NCI-H2029 treated with DMSO at 0.1 percent for 48 hours (cell line): ENCODE data around the gene CDH4.

ENCODE experiments used
- DNase-seq: peaks from one replicate; lab custom pipeline; 2025; lab: John Stamatoyannopoulos, UW

Gene CDH4

DNA sequence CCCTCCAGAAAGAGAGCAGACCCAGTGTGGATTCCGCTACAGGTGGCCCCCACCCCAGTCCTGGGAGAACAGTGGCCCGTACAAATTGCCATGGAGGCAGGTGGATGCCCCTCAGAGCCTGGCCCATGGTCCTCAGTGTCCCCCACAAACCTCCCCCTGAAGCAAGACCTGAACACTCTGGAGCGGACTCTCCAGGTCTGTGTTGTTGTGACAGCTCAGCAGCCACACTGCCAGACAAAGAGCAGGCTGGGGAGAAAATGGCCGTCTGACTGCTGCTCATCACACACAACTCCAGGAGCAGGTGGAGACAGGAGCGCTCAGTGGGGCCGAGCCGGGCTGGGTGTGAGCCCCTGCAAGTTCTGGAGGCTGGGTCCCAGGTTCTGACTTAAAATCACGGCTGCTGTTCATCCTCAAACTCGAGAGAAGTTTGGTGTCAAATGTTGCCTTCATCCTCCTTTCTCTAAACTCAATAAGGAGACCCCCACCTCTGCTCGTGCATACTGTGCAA is 241.8 kb downstream of the CDH4 start:
- DNase-seq = no peak

DNA sequence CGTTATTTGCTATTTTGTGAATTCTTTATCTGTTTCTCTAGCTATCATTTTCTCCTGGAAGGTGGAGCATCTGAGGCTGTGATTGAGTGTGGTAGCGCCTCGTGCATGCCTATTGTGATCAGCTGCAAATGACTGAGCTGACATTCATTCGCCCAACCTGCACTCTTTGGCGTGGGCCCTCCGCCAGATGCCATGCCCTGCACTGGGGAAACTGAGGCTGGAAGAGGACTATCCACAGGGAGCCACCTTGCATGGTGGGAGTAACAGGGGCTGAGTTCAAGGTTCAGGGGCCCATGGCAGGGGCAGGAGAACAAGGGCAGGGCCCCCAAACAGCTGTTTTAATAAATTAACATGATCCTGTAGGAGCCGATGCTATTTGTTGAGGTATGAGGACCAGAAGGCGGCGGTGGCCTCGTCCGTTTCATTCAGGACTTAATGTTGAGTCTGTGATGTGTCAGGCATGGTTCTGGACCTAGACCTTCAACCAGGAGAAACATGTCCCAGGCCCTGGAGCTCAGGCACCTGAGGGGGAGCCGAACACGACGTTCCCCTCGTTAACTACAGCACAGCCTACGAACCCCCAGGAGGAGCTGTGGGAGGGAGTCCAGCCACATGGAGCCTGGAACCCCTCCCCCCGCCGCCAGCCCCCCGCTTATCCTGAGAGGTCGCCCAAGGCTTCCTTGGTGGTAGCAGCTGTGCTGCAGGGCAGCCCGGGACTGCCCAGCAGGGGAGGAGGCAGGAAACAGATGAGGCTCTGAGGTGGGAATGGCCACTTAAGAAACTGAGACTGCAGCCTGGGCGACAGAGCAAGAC is 242.9 kb downstream of the CDH4 start:
- DNase-seq = no peak

DNA sequence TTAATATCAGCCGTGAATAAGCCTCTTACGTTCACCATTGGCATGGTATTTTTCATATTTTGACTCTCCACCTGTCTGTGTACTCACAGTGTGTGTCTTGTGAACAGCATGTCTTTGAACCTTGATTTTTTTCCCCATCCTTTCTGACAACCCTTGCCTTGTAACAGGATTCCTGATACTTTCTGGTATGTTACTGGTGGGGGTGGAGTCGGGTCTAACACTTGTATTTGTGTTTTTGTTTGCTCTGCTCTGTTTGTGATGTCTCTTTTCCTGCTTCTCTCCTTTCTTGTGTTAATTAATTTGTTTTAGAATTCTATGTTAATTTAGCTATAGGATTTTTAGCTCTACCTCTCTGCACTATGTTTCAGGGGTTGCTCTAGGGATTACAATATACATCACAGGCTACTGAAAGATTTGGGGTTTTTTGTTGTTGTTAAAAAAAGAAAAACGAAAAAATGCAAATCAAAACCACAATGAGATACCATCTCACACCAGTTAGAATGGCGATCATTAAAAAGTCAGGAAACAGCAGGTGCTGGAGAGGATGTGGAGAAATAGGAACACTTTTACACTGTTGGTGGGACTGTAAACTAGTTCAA is 245.1 kb downstream of the CDH4 start:
- no peak for DNase-seq

DNA sequence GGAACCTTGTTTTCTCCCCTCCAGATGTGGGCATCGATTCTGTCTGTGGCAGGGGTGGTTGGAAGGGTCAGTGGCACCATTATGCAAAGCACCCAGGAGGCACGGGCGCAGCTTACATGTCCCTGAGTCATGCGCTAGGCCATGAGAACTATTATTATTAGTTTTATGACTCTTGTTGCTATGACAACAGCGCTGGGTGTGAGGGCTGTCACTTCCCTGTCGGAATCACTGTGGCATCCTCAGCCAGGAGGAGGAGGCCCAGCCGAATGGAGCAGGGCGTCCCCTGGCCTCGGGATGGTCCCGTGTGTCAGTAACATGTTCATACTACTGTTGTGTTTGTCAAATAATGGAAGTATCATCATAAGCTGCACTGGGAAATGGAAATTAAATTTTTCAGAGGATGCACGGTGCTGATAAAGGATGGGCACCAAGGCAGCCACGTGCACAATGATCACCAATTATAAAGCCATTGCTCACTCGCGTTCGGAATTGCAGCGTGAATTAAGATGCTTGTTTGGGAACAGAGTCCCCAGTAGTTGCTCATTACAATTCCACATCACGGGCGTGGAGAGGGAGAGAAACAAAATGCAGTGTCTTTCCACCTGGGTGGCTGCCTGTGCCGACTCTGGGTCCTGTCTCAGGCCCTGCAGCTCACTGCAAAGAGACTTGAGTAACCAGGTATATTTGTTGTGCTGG is 247.9 kb downstream of the CDH4 start:
- no peak for DNase-seq

DNA sequence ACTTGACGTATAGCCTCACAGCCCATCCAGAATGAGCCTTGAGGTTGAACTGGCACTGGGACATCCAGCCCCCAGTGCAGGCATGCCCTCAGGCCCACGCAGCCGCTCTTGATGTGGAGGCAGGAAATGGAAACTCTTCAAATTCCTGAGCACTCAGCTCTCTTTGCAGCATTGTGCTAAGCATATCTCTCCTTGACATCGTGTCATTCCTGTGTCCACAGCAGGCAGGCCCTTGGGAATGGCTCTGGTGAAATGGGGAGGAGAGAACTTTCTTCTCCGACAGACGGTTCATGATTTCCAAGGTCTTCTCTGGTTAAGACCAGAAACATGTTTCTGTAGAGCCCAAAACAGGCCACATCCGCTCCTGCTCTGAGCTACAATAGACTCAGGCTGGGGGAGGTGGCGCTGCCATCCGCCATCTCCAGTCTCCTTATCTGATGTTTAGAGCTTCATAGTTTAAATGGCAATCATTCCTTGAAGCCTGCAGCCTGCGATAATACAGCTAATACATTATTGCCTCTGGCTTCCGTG is 248.8 kb downstream of the CDH4 start:
- DNase-seq = no peak

DNA sequence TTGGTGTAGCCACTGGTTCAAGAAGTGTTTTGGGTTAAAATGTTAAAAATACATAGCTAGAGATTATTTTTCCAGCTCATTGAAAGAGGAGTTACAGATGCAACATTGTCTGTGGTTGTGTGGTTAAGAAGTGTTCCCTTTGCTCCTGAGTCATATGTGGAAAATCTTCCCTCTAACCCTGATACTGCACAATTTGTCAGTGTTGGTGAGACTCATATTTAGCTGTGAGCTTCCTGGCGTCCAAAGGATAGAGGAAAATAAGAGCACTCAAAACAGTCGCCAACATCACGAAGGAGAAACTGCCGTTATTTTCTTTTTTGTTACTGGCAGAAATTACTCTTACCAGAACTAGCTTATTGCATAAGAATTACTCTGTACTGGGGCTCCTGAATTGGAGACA is 250.4 kb downstream of the CDH4 start:
- DNase-seq = no peak

DNA sequence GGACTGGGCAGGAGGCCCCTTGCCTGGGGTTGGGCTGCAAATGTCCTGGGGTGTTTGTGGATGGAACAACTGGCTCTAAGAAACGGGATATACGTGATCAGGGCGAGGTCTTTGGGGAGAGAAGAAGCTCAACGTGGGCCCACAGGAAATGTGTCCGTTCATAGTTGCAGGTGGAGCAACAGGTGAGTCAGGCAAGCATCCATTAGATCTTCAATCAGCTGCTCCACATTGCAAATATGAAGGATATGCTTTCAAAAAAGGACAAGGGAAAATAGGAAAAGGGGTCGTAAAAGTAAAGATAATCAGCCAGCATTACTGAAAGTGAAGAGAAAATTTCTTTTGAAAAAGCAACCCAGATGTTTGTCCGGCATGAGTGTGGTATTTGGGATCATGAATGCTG is 251.0 kb downstream of the CDH4 start:
- no peak for DNase-seq

DNA sequence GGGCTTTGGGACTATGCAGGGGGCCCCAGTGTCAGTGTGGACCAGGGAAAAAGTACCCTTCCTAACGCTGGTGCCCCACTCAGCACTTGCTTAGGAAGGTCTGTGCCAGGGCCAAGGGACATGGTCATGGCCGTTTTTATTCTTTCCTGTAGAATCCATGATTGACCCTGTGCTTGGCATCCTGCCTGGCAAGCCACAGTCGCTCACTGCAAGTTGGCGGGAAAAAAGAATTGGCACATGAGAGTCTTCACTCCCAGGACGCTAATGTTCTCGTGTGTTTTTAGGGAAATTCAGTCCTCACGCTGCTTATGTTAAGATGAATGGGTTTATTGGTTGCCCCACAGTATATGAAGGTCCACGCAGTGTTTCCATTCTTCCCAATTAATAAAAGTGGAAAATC is 253.4 kb downstream of the CDH4 start:
- DNase-seq = no peak

DNA sequence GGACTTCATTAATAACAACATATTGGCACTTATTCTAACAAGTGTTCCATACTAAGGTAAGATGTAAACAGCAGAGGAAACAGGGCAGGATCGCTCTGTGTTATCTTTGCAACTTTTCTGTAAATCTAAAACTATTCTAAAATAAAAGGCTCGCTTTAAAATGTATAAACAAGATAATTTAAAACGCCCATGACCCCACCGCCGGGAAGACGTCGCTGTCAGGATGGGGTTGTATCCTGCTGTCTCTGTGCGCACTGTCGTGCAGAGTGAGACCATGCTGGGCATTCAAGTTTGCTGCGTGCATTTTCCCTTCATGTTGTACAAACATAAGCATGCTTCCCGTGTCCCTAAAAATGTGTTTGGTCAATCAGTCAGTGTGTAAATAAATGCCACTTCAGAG is 255.7 kb downstream of the CDH4 start:
- no peak for DNase-seq

DNA sequence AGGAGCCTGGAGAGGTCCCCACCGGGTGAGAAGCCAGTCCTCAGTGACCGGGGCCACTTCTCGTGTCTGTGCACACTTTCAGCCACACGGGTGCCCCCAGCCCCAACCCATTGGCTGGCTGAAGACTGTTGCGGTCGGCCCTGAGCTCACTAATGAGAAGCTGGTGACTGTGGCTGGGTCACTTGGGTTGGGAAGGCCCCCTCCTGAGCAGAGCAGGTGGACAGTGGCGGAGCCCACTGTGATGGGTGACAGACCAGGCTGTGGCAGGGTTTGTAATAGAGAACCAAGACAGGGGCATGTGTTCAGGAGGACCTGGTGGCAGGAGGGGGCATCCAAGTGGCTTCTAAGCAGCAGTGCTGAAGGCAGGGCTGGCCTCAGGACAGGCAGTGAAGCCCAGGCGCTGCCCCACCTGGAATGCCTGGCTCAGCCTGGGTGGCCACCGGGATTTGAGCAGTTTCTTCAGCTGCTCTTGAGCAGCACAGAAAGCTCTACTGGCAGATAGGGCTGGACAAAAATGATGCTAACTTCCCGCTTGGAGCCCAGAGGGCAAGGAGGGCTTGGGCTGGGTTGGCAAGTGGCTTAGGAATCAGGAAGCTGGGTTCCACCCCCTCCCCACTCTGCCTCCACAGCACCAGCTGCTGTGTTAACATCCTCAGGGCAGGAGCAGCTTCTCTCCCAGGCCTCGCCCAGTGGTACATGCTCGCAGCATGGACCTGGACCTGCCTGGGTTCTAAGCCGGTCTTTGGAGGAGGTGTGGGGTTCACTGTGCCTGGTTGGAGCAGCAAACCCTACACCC is 256.4 kb downstream of the CDH4 start:
- no peak for DNase-seq

DNA sequence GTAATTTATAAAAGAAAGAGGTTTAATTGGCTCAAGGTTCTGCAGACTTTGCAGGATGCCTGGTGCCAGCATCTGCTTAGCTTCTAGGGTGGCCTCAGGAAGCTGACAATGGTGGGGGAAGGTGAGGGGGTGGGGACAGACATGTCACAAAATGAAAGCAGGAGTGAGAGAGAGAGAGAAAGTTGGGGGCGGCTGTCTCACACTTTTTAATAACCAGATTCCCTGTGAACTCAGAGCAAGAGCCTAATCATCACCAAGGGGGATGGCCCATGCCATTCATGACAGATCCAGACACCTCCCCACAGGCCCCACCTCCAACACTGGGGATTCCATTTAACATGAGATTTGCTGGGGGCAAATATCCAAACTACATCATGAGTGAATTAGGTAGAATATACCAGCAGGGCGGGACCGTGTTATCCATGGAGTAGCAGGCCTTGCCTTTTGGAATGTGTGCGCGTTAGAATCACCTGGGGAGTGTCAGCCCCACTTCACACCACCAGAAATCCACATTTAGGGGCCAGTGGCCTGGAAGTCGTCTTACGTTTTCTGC is 258.8 kb downstream of the CDH4 start:
- no peak for DNase-seq

DNA sequence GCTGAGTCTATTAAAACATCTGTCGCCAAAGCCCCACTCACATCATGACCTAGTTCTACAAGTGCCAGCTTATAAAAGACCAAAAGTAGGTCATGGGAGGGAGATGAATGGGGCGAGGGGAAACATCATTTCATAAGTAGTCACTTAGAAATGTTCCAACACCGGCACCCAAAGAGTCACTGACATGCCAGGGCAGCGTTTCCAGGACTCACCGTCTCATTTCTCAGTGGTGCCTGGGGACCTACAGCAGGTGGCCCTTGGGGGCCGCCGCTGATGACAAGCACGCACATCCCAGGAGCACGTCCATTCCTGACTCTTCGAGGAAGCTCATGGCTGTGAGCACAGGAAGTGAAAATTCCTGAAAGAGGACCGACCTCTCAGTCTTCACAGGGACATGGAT is 260.4 kb downstream of the CDH4 start:
- DNase-seq = no peak

DNA sequence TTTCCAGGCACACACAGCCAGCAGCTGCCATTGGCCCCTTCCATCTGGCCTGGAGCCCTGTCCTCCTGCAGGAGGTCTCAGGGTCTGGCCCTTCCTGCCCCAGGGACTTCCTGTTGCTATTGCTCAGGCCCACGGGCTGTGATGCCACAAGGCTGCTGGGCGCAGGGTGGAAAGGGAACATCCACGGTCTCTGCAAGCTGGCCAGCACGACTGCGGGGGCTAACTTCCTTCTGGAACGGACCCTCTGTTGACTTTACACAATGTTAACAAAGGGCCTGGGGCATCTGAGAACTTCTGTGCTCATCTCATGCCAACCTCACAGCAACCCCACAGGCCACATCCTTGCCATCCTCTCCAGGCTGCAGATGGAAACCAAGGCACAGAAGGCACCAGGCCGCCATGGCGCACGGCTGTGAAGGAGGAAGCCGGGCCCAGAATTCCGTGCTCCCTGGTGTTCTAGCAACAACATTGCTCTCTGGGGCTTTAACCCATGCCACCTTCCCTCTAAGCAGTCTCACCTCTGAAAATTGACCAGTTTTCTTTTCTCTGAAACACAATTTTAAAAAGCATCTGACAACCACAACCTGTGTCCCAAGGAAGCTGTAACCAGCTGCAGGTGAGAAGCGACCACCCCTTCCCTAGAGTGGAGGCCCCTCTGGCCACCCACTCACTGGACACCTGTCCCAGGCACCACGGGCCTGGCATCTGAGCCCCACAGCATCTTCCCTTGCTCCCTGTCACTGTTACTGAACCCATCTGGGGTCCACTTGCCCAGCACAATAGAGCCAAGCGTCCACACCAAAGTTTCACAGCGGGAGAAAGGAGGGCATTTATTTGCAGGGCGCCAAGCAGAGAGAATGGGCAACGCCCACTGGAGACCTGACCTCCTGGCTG is 261.3 kb downstream of the CDH4 start:
- no peak for DNase-seq

DNA sequence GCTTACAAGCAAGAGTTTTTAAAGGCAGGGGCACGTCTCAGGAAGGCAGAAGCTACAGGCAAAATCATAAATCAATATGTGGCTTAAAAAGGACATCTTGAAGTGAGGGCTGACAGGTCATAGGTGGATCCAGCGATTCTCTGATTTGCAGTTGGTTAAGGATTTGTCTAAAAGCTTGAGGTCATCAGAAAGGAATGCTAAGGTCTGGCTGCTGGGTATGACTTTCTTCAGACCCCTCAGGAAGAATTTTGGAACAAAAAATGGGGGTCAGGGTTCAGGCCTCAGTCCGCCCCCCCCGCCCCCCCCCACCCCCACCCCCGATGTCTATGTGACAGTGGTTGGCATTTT is 261.9 kb downstream of the CDH4 start:
- DNase-seq = no peak

DNA sequence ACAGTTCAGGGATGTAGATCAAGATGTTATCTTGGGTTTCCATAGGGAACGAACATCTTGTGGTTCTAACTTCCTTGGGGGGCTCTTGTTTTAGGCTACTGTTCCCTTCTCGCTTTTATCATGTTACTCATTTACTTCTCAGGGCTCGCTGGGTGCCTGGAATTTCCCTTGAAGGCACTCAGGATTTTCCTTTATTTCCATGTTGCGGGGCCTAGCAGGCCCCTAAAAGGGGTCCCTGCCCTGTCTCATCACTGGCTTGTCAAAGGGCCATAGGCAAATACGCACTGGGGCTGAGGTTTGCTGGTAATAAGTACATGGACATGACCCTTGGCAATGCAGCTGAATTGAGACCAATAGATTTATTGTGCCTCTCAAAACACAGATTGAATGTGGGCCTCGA is 262.3 kb downstream of the CDH4 start:
- no peak for DNase-seq

DNA sequence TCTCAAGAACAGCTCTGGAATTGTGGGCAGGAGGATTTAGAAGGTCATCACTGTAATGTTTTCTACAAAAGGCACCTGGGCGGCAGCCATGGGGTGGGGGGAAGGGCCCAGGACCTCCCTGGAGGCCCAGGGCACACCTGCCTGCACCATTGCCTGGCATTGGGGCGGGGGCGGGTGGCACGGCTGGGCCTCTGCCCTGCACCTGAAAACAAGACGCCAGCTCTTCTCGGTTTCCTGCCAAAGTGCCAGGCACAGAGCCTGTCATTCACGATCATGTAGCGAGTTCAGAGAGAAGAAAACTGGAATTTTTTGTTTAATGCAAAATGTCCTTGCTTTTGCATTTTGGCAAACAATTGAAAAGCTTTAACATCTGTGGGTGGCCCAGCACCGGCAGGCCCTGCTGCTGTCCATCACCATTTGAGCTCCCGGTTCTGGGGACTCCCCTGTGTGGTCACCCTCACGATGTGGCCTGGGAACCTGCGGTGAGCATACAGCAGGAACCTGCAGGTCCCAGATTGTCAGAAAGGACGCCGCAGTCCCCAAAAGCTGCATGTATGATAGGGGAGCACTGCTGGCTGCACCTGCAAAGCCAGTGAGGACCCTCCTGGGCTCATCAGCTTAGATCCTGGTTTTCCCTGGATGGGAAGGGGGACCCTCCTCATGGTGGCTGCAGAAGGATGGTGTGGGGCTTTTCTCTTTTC is 262.9 kb downstream of the CDH4 start:
- no peak for DNase-seq

DNA sequence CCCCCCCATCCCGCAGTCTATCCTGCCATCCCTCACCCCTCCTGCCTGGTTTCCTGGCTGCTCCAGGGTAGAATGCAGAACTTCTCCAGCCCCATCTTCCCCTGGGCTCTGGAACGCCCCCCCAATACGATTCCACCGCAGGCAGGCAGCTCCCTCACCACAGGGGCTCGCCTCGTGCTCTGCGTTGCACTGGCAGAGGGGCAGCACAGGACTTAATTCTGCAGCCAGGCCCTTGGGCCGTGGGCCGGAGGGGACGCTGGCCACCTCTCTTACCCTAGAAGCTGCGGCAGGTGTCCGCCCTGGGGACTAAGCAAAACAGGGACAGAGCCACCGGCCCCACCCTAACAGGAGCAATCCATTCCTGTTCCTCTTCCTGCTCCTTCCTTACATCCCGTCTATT is 263.9 kb downstream of the CDH4 start:
- no peak for DNase-seq

DNA sequence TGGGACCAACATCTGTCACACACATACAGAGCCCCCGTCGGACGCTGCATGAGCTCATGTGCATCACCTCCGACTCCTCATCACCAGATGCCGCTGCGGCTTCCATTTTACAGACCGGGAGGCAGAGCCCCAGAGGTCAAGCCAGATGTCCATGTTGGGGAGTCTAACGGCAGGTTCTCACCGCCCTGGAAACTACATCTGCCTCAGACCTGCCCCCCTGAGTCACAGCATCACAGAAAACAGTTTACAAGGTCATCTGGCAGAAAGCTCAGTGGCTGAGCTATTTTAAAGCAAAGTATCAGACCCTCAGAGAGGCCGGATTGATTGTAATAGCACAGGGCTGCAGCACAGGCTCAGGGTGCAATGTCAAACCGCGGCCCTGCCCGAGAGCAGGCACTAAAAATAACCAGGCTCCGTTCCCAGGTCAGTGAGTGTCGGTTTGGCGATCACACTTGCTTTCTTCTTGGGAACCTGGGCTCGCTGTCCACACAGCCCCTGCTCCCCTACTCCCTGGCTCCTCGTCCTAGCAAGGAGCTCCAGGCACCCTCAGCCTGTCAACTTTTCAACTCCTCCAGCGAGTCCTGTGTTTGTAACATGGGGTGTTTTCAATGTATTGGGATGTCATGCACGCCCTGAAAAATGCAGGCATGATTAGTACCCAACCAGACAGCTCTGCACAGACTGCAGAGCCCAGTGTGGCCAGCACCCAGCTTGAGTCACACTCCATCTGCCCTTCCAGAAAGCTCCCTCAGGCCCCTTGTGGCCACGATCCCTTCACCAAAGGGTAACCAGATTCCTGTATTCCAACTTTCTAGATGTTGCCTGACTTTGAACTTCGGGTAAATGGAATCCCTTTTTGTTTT is 264.5 kb downstream of the CDH4 start:
- no peak for DNase-seq

DNA sequence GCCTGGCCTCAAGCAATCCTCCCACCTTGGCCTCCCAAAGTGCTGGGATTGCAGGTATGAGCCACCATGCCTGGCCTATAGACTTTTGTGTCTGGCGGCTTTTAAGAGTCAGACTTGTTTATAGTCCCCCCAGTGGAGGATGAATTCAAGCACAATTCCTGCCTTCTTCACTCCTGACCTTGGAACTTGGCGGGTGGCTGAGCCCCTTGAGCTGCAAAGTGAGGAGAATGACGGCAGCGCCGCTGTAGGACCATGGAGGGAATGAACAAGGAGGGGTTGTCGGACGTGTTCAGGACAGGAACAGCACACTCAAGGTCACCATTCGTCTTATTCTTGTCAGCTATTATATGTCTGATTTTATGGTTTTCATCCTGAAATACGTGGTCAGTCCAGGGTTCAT is 265.4 kb downstream of the CDH4 start:
- no peak for DNase-seq
